ENCODE measurements around the gene DDX3X. TPM values are rescaled to one million over a fixed set of nuclear protein-coding genes. Genes with fewer than 3 reads are reported as not detected.
A peak's percentile ranks its signal among the peaks of the same experiment; 100 is the strongest.
"Not testable (repeated sequence)": the region's sequence is repeated elsewhere in the genome, so short reads cannot be mapped to it uniquely, and the experiment has no call there.

The DDX3X gene
- total RNA-seq = 212 and 595 TPM in 2 replicates

GRCh38 chrX:41333744-41334362 lies at the start of gene DDX3X:
Gene DDX3X, plus strand, starts transcription at chrX:41334162. Its CDS starts 91 bp downstream, at chrX:41334253.
- DNase-seq (ENCODE audit: low read depth) = peak; percentile 68

GRCh38 chrX:41285928-41286327 lies 48.0 kb upstream of the DDX3X start:
- DNase-seq (ENCODE audit: low read depth) = not testable (repeated sequence)

GRCh38 chrX:41288641-41289040 lies 45.3 kb upstream of the DDX3X start:
- peak; percentile 67 for DNase-seq (ENCODE audit: low read depth)

GRCh38 chrX:41289095-41289494 lies 44.9 kb upstream of the DDX3X start:
- DNase-seq (ENCODE audit: low read depth) = no peak

- no peak for DNase-seq (ENCODE audit: low read depth)
Observed at GRCh38 chrX:41291309-41291708, 42.7 kb upstream of the DDX3X start.

- no peak for DNase-seq (ENCODE audit: low read depth)
Observed at GRCh38 chrX:41293269-41293668, 40.7 kb upstream of the DDX3X start.

- peak; percentile 46 for DNase-seq (ENCODE audit: low read depth)
Observed at GRCh38 chrX:41300758-41301437, 33.1 kb upstream of the DDX3X start.

- DNase-seq (ENCODE audit: low read depth) = no peak
Observed at GRCh38 chrX:41301438-41301824, 32.5 kb upstream of the DDX3X start.

- peak; percentile 21 for DNase-seq (ENCODE audit: low read depth)
Observed at GRCh38 chrX:41302370-41302769, 31.6 kb upstream of the DDX3X start.

GRCh38 chrX:41303013-41303412 lies 30.9 kb upstream of the DDX3X start:
- DNase-seq (ENCODE audit: low read depth) = peak; percentile 15

GRCh38 chrX:41304178-41304577 lies 29.8 kb upstream of the DDX3X start:
- DNase-seq (ENCODE audit: low read depth) = no peak

- DNase-seq (ENCODE audit: low read depth) = no peak
Observed at GRCh38 chrX:41308884-41309647, 24.9 kb upstream of the DDX3X start.

GRCh38 chrX:41312786-41313185 lies 21.2 kb upstream of the DDX3X start:
- no peak for DNase-seq (ENCODE audit: low read depth)

- peak; percentile 85 for DNase-seq (ENCODE audit: low read depth)
Observed at GRCh38 chrX:41313419-41313818, 20.5 kb upstream of the DDX3X start.

GRCh38 chrX:41314204-41314603 lies 19.8 kb upstream of the DDX3X start:
- DNase-seq (ENCODE audit: low read depth) = no peak

- no peak for DNase-seq (ENCODE audit: low read depth)
Observed at GRCh38 chrX:41314881-41315280, 19.1 kb upstream of the DDX3X start.

- not testable (repeated sequence) for DNase-seq (ENCODE audit: low read depth)
Observed at GRCh38 chrX:41316266-41316665, 17.7 kb upstream of the DDX3X start.

- no peak for DNase-seq (ENCODE audit: low read depth)
Observed at GRCh38 chrX:41317477-41318208, 16.3 kb upstream of the DDX3X start.

GRCh38 chrX:41320393-41320792 lies 13.6 kb upstream of the DDX3X start:
- DNase-seq (ENCODE audit: low read depth) = no peak

GRCh38 chrX:41322821-41323603 lies 10.9 kb upstream of the DDX3X start:
- DNase-seq (ENCODE audit: low read depth) = no peak

GRCh38 chrX:41326431-41326830 lies 7.5 kb upstream of the DDX3X start:
- no peak for DNase-seq (ENCODE audit: low read depth)
